Fibroblast of lung (primary cell): ENCODE results near the gene EPHB1.

Source experiments
- CTCF ChIP-seq, 2 donors: IDR thresholded peaks in 1 of 2; conservative IDR thresholded peaks in 1 of 2; 1 replicate in 1 of 2; 2 replicates in 1 of 2; pipeline ENCODE4 v1.5.1; 2011 to 2012; ENCODE audit warnings: low read length in 2 of 2, control low read depth in 1 of 2, inconsistent platforms in 1 of 2, low read depth in 1 of 2, mild to moderate bottlenecking in 1 of 2
- EZH2 ChIP-seq: IDR thresholded peaks from 2 replicates; pipeline ENCODE4 v1.5.1; 2012; ENCODE audit warnings: low read length, control low read depth, mild to moderate bottlenecking; ENCODE audit errors: missing control alignments

GRCh38 chr3:134817297-134817696 lies 22.2 kb downstream of the EPHB1 start:
- TF ChIP-seq EZH2 (no peak), CTCF (conservative IDR thresholded peaks at IDR 0.05 in 1 of 2, IDR thresholded peaks at IDR 0.05 in 1 of 2; ENCODE audit: low read depth in 1 of 2, low read length in 2 of 2) (no peak)
